NT2/D1 (cell line): Measurements from ENCODE around the gene TMPRSS11F.

Experiments used
- SUZ12 ChIP-seq: IDR thresholded peaks from 2 replicates; pipeline ENCODE4 v1.6.1; 2011; ENCODE audit not compliant: insufficient read length, insufficient read depth; ENCODE audit errors: extremely low read depth
- YY1 ChIP-seq: IDR thresholded peaks from 2 replicates; pipeline ENCODE4 v1.6.1; 2011; ENCODE audit not compliant: insufficient read length, insufficient read depth
- ZNF274 ChIP-seq: IDR thresholded peaks from 2 replicates; pipeline ENCODE4 v1.6.1; 2011; ENCODE audit warnings: mild to moderate bottlenecking, low read depth, low read length

DNA sequence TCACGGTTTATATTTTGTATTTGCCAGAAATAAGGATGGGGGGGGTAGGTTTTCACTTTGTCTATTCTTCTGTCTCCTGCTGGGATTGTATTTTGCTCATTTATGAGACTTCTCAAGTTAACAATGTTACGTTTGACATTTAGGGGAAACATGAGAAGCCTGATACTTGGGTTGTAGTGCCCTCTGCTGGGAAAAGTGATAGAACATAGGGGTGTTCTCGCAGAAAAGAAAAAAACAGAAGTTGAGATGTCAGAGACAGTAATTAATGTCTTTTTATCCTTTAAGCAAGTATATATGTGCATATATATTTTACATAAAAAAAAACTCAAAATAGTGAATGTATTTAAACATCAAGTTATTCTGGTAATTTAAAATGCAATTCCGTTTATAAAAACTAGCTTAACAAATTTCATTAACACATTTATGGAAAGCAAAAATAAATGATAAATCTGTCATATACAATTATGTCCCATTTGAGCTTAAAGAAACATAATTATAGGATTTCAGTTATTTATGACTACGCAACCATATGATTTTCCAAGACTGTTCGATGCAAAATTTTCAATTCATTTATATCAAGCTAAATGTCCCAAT is 46.0 kb upstream of the TMPRSS11F start:
- no peak for TF ChIP-seq SUZ12
- no peak for TF ChIP-seq ZNF274
- TF ChIP-seq YY1: no peak
